Heart left ventricle (tissue), 16 donors: Measurements from ENCODE around the gene SPINK4. TPM values are rescaled to one million over a fixed set of nuclear protein-coding genes. Genes with fewer than 3 reads are reported as not detected.

ENCODE experiments used
- ATAC-seq, 4 donors: fragments of 200-7000 bp; cut with Tn5 transposase; one replicate each; pipeline ENCODE4 v1.9.1; 2020 to 2022; ENCODE audit warnings: moderate library complexity in 4 of 4, mild to moderate bottlenecking in 3 of 4, moderate number of reproducible peaks in 1 of 4
- DNase-seq, 5 donors: peaks; one replicate each; pipeline ENCODE4 v3.0.0-alpha.2; 2020
- H3K27ac ChIP-seq, 12 donors: fragments of 200-600 bp; sonication (generic) in 4 of 12; one replicate each; pipeline versions ENCODE4 v1.5.0 to v1.8.0; 2016 to 2022; ENCODE audit warnings: mild to moderate bottlenecking in 2 of 12
- H3K27me3 ChIP-seq, 9 donors: fragments of 200-600 bp; sonication (generic) in 2 of 9; one replicate each; pipeline versions ENCODE4 v1.5.1 to v1.8.0; 2016 to 2022; ENCODE audit warnings: mild to moderate bottlenecking in 3 of 9
- H3K36me3 ChIP-seq, 9 donors: fragments of 200-600 bp; sonication (generic) in 2 of 9; one replicate each; pipeline versions ENCODE4 v1.5.0 to v1.8.0; 2018 to 2022; ENCODE audit warnings: mild to moderate bottlenecking in 2 of 9
- H3K4me1 ChIP-seq, 12 donors: fragments of 200-600 bp; sonication (generic) in 4 of 12; one replicate each; pipeline versions ENCODE4 v1.5.0 to v1.8.0; 2016 to 2022; ENCODE audit warnings: mild to moderate bottlenecking in 3 of 12
- H3K4me3 ChIP-seq, 12 donors: fragments of 200-600 bp; sonication (generic) in 4 of 12; one replicate each; pipeline versions ENCODE4 v1.5.0 to v1.8.0; 2017 to 2022; ENCODE audit warnings: mild to moderate bottlenecking in 9 of 12, moderate library complexity in 4 of 12
- H3K9me3 ChIP-seq, 12 donors: fragments of 200-600 bp; sonication (generic) in 4 of 12; one replicate each; pipeline versions ENCODE4 v1.5.0 to v1.8.0; 2016 to 2022; ENCODE audit warnings: mild to moderate bottlenecking in 1 of 12
- POLR2A ChIP-seq, 2 donors: fragments of 450-650 bp; IDR thresholded peaks; one replicate each; pipeline ENCODE4 v1.6.1; 2017; ENCODE audit warnings: antibody characterized with exemption in 2 of 2, mild to moderate bottlenecking in 2 of 2, moderate library complexity in 2 of 2
- WGBS, 4 donors: extraction: QIAGEN DNeasy Blood & Tissue Kit in 2 of 4; methylation state at CpG; one replicate each; pipeline versions ENCODE4 v1.1.5 to v1.1.7; 2013 to 2018; 5-methylcytosine and 5-hydroxymethylcytosine counted together
- intact Hi-C, 10 donors: fragments of 100-400 bp; cut with DNase I; formaldehyde crosslinking; loops; one replicate each; pipeline versions ENCODE4 v1.11.1 to v1.14.2; 2022
- polyA plus RNA-seq, 2 donors: library from polyadenylated mRNA; stranded (reverse); fragments of 200-250 nt; gene quantifications; one replicate each; pipeline ENCODE4 v1.2.3, GENCODE V29; 2013
- total RNA-seq, 9 donors: library from RNA; depleted of rRNA in 2 of 9; stranded (reverse); fragments of >200 nt in 2 of 9; fragmentation: NEBNext Ultra II Directional in 3 of 9; extraction: Animal tissue kit (Norgen Biotek cat#: 25700) in 3 of 9; gene quantifications; one replicate each; pipeline versions ENCODE4 v1.1.0 to v1.2.4, GENCODE V29; 2016 to 2023
- TF ChIP-seq, protein P1 (sequence below), 12 donors: fragments of 200-600 bp; sonication (generic) in 4 of 12; IDR thresholded peaks; one replicate each; pipeline versions ENCODE4 v1.5.0 to v1.8.0; 2018 to 2022; ENCODE audit warnings: antibody characterized with exemption in 12 of 12, mild to moderate bottlenecking in 5 of 12
- donor health status: ischemic (EF 13 %, LVEDD 7.1; RV severe dilation, severe dysfunction).
- donor health status: healthy with polysubstance abuse.
- donor health status: DM: no; HTN: yes; CAD: no.
- donor health status: DM: no; HTN: no; CAD: no.
- donor health status: ischemic (EF 25% LVEDD 6.9; RV normal size, moderate dysfunction).
- donor health status: ischemic (EF 25% LVEDD 5.7; RV mildly dilated, moderate dysfunction).
- donor health status: healthy.
- donor health status: DM: yes; HTN: yes; CAD: no.
- donor health status: ischemic (EF 35%, LVEDD 5.7; RV mildly dilated, moderate dysfunction).
- donor health status: nonischemic (EF 11% LVEDD 7.7; RV severe dilation, severe dysfunction).
- donor health status: DM: yes; HTN: yes; CAD: no.
- donor health status: PGD.
- donor health status: ischemic (EF 29% LVEDD 5.4; RV normal size, mild dysfunction).
- donor health status: nonischemic (EF 23%, LVEDD 6.1; RV moderate dilation, normal function).

The SPINK4 gene
- total and polyA plus RNA-seq, 11 donors, result not detected

- intact Hi-C loops, result no loop called here
- H3K4me1 ChIP-seq, result peaks cover 0 to 16% (median 7%) of the 10 kb centered on the region in 12 donors
- H3K27ac ChIP-seq, result no peak overlapping the region
- H3K36me3 ChIP-seq, result peaks cover 0 to 84% (median 76%) of the 10 kb centered on the region in 9 donors
- TF ChIP-seq POLR2A (IDR thresholded peaks at IDR 0.05), result no peak
- TF ChIP-seq, protein P1, sequence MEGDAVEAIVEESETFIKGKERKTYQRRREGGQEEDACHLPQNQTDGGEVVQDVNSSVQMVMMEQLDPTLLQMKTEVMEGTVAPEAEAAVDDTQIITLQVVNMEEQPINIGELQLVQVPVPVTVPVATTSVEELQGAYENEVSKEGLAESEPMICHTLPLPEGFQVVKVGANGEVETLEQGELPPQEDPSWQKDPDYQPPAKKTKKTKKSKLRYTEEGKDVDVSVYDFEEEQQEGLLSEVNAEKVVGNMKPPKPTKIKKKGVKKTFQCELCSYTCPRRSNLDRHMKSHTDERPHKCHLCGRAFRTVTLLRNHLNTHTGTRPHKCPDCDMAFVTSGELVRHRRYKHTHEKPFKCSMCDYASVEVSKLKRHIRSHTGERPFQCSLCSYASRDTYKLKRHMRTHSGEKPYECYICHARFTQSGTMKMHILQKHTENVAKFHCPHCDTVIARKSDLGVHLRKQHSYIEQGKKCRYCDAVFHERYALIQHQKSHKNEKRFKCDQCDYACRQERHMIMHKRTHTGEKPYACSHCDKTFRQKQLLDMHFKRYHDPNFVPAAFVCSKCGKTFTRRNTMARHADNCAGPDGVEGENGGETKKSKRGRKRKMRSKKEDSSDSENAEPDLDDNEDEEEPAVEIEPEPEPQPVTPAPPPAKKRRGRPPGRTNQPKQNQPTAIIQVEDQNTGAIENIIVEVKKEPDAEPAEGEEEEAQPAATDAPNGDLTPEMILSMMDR (IDR thresholded peaks at IDR 0.05), result no peak
- no peak overlapping the region for H3K4me3 ChIP-seq
- ATAC-seq (no peak), DNase-seq (no peak)
- H3K9me3 ChIP-seq, result no peaks in the 10 kb centered on the region
- 93 to 96% (median 94%) methylated on average over 4 of the region's 4 CpGs for WGBS, 4 donors
- no peaks in the 10 kb centered on the region for H3K27me3 ChIP-seq
Observed at GRCh38 chr9:33254211-33254610, 14.2 kb downstream of the SPINK4 start.

GRCh38 chr9:33255014-33255413, 15.0 kb downstream of the SPINK4 start:
- ATAC-seq (no peak), DNase-seq (no peak)
- Histone ChIP-seq H3K27ac (no peak overlapping the region), H3K36me3 (peaks cover 0 to 92% (median 82%) of the 10 kb centered on the region in 9 donors), H3K4me3 (no peak overlapping the region), H3K27me3 (no peaks in the 10 kb centered on the region), H3K9me3 (no peaks in the 10 kb centered on the region), H3K4me1 (peaks cover 0 to 16% (median 7%) of the 10 kb centered on the region in 12 donors)
- WGBS, 4 donors, result 93 to 97% (median 95%) methylated on average over 7 to 8 of the region's 8 CpGs
- intact Hi-C loops, result no loop called here
- TF ChIP-seq POLR2A (IDR thresholded peaks at IDR 0.05), result no peak

DNA sequence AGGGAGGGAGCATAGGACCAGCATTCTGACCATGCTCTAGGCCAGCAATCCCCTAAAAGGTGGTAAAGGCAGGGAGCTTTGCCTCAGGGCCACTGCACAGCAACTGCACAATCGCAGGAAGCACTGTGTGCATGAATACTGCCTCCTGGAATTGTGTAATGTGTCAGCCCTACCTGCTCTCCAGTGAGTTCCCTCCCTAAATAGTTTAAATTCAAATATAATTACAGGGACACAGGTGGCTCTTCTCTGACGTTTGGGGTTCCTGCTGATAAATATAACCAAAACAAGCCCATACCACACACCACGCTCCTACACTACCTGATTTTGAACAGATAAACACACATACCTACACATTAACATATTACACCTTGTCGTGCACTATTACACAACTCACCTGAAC, 15.5 kb downstream of the SPINK4 start:
- Histone ChIP-seq H3K36me3 (peaks cover 0 to 94% (median 87%) of the 10 kb centered on the region in 9 donors), H3K4me1 (peaks cover 0 to 16% (median 7%) of the 10 kb centered on the region in 12 donors), H3K9me3 (no peaks in the 10 kb centered on the region), H3K4me3 (no peak overlapping the region), H3K27me3 (no peaks in the 10 kb centered on the region), H3K27ac (no peak overlapping the region)
- WGBS, 4 donors, result 86 to 93% (median 89%) methylated on average over 4 of the region's 4 CpGs
- TF ChIP-seq, protein P1 (IDR thresholded peaks at IDR 0.05), result no peak
- intact Hi-C loops, result no loop called here
- ATAC-seq, result no peak
- no peak for DNase-seq

DNA sequence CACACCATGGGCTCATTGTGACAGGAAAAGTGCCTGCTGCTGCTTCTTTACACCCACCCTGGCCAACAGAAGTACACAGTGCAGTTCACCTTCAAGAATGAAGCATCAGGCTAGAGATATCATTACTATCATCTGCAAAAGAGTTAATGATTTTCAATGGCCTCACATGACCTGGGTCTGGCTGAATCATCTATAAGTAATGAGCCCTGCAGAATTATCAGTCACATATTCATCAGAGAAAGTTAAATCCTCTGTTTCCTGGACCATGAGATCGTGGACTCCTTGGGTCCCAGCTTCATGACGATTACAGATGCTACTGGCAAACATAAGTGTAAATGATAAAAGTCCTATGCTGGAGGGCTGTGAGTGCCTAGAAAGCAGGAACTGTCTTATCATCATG, 16.3 kb downstream of the SPINK4 start:
- intact Hi-C loops, result no loop called here
- DNase-seq (no peak), ATAC-seq (no peak)
- Histone ChIP-seq H3K4me1 (peaks cover 0 to 16% (median 4%) of the 10 kb centered on the region in 12 donors), H3K9me3 (no peaks in the 10 kb centered on the region), H3K27ac (peak overlapping the region in 1 of 12 donors; percentile 56), H3K36me3 (peaks cover 0 to 97% (median 94%) of the 10 kb centered on the region in 9 donors), H3K4me3 (no peak overlapping the region), H3K27me3 (no peaks in the 10 kb centered on the region)
- 54 to 72% (median 64%) methylated on average over 2 of the region's 2 CpGs for WGBS, 4 donors
- TF ChIP-seq POLR2A (IDR thresholded peaks at IDR 0.05), result no peak
- TF ChIP-seq, protein P1 (IDR thresholded peaks at IDR 0.05), result no peak

DNA sequence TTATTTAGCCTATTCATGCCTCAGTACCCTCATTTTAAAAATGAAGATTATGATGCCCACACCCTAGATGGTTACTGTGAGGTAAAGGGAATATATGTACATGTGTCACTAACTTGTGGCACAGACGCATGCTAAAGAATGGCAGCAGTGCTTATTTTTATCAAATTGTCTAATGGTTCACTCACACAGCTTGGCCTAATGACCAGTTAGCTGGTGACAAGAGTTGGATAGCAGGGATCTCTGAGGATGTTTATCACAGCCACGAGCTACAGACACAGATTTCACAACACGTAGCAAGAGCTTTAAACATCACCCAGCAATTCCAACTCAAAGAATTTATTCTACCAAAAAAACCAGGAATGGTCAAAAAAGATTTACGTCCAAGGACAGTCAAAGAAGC, 17.3 kb downstream of the SPINK4 start:
- H3K9me3 ChIP-seq, result no peaks in the 10 kb centered on the region
- peak overlapping the region in 6 of 12 donors; percentile 4 to 56 (median 35) for H3K27ac ChIP-seq
- H3K4me3 ChIP-seq, result no peak overlapping the region
- H3K4me1 ChIP-seq, result peaks cover 0 to 19% (median 5%) of the 10 kb centered on the region in 12 donors
- TF ChIP-seq POLR2A (IDR thresholded peaks at IDR 0.05), result no peak
- TF ChIP-seq, protein P1 (IDR thresholded peaks at IDR 0.05), result no peak
- ATAC-seq (peak; percentile 37 to 53 (median 46)), DNase-seq (no peak)
- WGBS, 4 donors, result 58 to 72% (median 65%) methylated on average over 4 of the region's 4 CpGs
- H3K36me3 ChIP-seq, result peaks cover 0 to 100% (median 98%) of the 10 kb centered on the region in 9 donors
- no peaks in the 10 kb centered on the region for H3K27me3 ChIP-seq
- intact Hi-C loops, result no loop called here
